ENCODE measurements around the gene GREB1. TPM values are rescaled to one million over a fixed set of nuclear protein-coding genes. Genes with fewer than 3 reads are reported as not detected.

The GREB1 gene
- polyA plus RNA-seq, 1 of the 3 experiments (the other 2 are of a cell fraction): 2.9 TPM

GRCh38 chr2:11514081-11514730 lies 19.6 kb upstream of the GREB1 start:
- no peak for DNase-seq
- Histone ChIP-seq H3K4me1 (ENCODE audit: control insufficient read depth in 1 of 2, insufficient read depth in 2 of 2, low read depth in 1 of 2, low read length in 1 of 2) (peaks cover 0 to 3% of the 10 kb centered on the region in 2 experiments; a peak in 2 of 4 replicates), H3F3A (replicated peaks; ENCODE audit: insufficient read depth) (no peaks in the 10 kb centered on the region), H3K9me2 (no peaks in the 10 kb centered on the region), H3K9me3 (no peaks in the 10 kb centered on the region), H3K27ac (ENCODE audit: low read depth in 2 of 2, low read length in 1 of 2) (no peak overlapping the region), H3K4me3 (ENCODE audit: low read depth in 2 of 2, low read length in 1 of 2) (no peak overlapping the region), H3K9ac (no peak overlapping the region), H3K36me3 (replicated peaks in 1 of 2; ENCODE audit: control insufficient read depth in 1 of 2, insufficient read depth in 2 of 2, low read length in 1 of 2) (no peaks in the 10 kb centered on the region), H3K27me3 (ENCODE audit: insufficient read depth) (no peaks in the 10 kb centered on the region), H3K79me2 (ENCODE audit: insufficient read depth) (no peaks in the 10 kb centered on the region), H4K20me1 (ENCODE audit: insufficient read depth) (no peaks in the 10 kb centered on the region), H2AFZ (ENCODE audit: low read depth) (no peak overlapping the region), H3K4me2 (no peak overlapping the region)
- CTCF ChIA-PET: interaction anchor here (4.5 kb wide), 1 partner anchor 68 kb away, joined by 22 read pairs; no protein-coding TSS in a partner anchor
- POLR2A ChIA-PET: no interaction called here
- WGBS (ENCODE audit: low lambda C conversion rate): 84% methylated on average over 3 of the region's 3 CpGs
- TF ChIP-seq PBX3 (IDR thresholded peaks at IDR 0.05) (no peak), RXRA (IDR thresholded peaks at IDR 0.05; ENCODE audit: borderline replicate concordance, low read depth) (no peak)

GRCh38 chr2:11514904-11515303 lies 18.9 kb upstream of the GREB1 start:
- no peak overlapping the region for H3K4me3 ChIP-seq (ENCODE audit: low read depth in 2 of 2, low read length in 1 of 2)
- DNase-seq: no peak
- H3K4me2 ChIP-seq: no peak overlapping the region
- no peaks in the 10 kb centered on the region for H3K79me2 ChIP-seq (ENCODE audit: insufficient read depth)
- WGBS (ENCODE audit: low lambda C conversion rate): 78% methylated on average over 6 of the region's 6 CpGs
- H3F3A ChIP-seq (replicated peaks; ENCODE audit: insufficient read depth): no peaks in the 10 kb centered on the region
- no peaks in the 10 kb centered on the region for H3K9me2 ChIP-seq
- no peak overlapping the region for H3K9ac ChIP-seq
- H3K27me3 ChIP-seq (ENCODE audit: insufficient read depth): no peaks in the 10 kb centered on the region
- ChIA-PET CTCF (no interaction called here), POLR2A (no interaction called here)
- H3K4me1 ChIP-seq (ENCODE audit: control insufficient read depth in 1 of 2, insufficient read depth in 2 of 2, low read depth in 1 of 2, low read length in 1 of 2): no peaks in the 10 kb centered on the region; a peak in 2 of 4 replicates
- no peaks in the 10 kb centered on the region for H3K9me3 ChIP-seq
- no peaks in the 10 kb centered on the region for H4K20me1 ChIP-seq (ENCODE audit: insufficient read depth)
- no peak overlapping the region for H2AFZ ChIP-seq (ENCODE audit: low read depth)
- TF ChIP-seq TEAD4 (IDR thresholded peaks at IDR 0.05; ENCODE audit: borderline replicate concordance, insufficient read depth): no peak
- no peak for TF ChIP-seq TCF12 (IDR thresholded peaks at IDR 0.05)
- TF ChIP-seq ELF1 (IDR thresholded peaks at IDR 0.05): no peak
- no peak for TF ChIP-seq USF1 (IDR thresholded peaks at IDR 0.05; ENCODE audit: borderline replicate concordance, low read depth)
- TF ChIP-seq GATA2 (CRISPR knock-in tag; IDR thresholded peaks at IDR 0.05): no peak
- no peak for TF ChIP-seq MEF2A (IDR thresholded peaks at IDR 0.05; ENCODE audit: borderline replicate concordance, low read depth)
- no peak for TF ChIP-seq CHD2 (IDR thresholded peaks at IDR 0.05; ENCODE audit: low read length, partially characterized antibody)
- TF ChIP-seq POLR2AphosphoS5 (IDR thresholded peaks at IDR 0.05; ENCODE audit: low read depth, low read length): no peak
- TF ChIP-seq SMC3 (IDR thresholded peaks at IDR 0.05; ENCODE audit: low read depth, low read length): no peak
- TF ChIP-seq RAD21 (IDR thresholded peaks at IDR 0.05; ENCODE audit: low read length): no peak
- TF ChIP-seq FOXM1 (IDR thresholded peaks at IDR 0.05; ENCODE audit: low read depth): no peak
- no peak for TF ChIP-seq CTCF (IDR thresholded peaks at IDR 0.05)
- no peak for TF ChIP-seq EP300 (IDR thresholded peaks at IDR 0.05; ENCODE audit: borderline replicate concordance in 1 of 2, low read depth in 1 of 2, low read length in 1 of 2)
- TF ChIP-seq GABPA (IDR thresholded peaks at IDR 0.05; ENCODE audit: low read depth): no peak
- TF ChIP-seq REST (IDR thresholded peaks at IDR 0.05; ENCODE audit: low read depth, low read length): no peak
- no peak for TF ChIP-seq ZBTB33 (IDR thresholded peaks at IDR 0.05; ENCODE audit: borderline replicate concordance, low read depth)
- H3K27ac ChIP-seq (ENCODE audit: low read depth in 2 of 2, low read length in 1 of 2): no peak overlapping the region
- no peaks in the 10 kb centered on the region for H3K36me3 ChIP-seq (replicated peaks in 1 of 2; ENCODE audit: control insufficient read depth in 1 of 2, insufficient read depth in 2 of 2, low read length in 1 of 2)
